Suprapubic skin (tissue), 3 donors: ENCODE data around the gene ZNF628.

Source experiments
- POLR2A ChIP-seq, 2 donors: fragments of 450-650 bp; IDR thresholded peaks; one replicate each; pipeline ENCODE4 v1.6.1; 2017; ENCODE audit warnings: antibody characterized with exemption in 2 of 2, mild to moderate bottlenecking in 2 of 2, moderate library complexity in 2 of 2
- TF ChIP-seq, protein P1 (sequence below), 2 donors: fragments of 200-600 bp in 1 of 2; fragments of 450-650 bp in 1 of 2; sonication (generic) in 1 of 2; IDR thresholded peaks; one replicate each; pipeline ENCODE4 v1.5.1; 2016 to 2019; ENCODE audit warnings: antibody characterized with exemption in 2 of 2, mild to moderate bottlenecking in 1 of 2, moderate library complexity in 1 of 2

DNA sequence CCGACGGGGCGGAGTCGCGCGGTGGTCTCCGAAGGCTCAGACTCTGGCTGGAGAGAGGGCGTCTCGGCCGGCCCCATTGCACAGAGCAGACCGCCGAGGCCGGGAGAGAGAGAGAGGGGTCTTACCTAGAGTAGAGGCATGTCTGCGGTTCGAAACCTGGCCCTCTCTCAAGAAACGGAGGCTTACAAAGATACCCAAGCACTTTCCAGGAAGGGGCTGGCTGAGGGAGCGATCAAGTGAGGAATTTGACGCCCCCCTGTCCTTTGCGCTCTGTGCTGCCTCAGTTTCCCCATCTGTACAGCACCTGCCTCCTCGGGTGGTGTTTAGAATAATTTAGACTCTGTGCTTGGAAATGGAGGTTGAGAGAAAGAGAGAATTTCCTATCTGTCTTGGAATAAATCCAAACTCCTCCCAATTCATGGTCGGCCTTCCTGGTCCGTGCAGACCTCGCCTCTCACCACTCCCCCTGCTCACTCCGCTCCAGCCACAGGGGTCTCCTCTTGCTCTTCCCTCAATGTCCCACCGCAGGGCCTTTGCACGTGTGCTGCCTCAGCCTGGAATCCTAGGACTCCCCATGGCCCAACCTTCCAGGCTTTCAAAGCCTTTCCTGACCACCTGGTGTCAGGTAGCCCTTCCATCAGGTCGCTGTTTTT, 14.3 kb upstream of the ZNF628 start:
- TF ChIP-seq, protein P1, sequence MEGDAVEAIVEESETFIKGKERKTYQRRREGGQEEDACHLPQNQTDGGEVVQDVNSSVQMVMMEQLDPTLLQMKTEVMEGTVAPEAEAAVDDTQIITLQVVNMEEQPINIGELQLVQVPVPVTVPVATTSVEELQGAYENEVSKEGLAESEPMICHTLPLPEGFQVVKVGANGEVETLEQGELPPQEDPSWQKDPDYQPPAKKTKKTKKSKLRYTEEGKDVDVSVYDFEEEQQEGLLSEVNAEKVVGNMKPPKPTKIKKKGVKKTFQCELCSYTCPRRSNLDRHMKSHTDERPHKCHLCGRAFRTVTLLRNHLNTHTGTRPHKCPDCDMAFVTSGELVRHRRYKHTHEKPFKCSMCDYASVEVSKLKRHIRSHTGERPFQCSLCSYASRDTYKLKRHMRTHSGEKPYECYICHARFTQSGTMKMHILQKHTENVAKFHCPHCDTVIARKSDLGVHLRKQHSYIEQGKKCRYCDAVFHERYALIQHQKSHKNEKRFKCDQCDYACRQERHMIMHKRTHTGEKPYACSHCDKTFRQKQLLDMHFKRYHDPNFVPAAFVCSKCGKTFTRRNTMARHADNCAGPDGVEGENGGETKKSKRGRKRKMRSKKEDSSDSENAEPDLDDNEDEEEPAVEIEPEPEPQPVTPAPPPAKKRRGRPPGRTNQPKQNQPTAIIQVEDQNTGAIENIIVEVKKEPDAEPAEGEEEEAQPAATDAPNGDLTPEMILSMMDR (IDR thresholded peaks at IDR 0.05), result no peak
- no peak for TF ChIP-seq POLR2A (IDR thresholded peaks at IDR 0.05)
